Body of pancreas (tissue), 4 donors: ENCODE results near the gene CDK5RAP2. TPM values are rescaled to one million over a fixed set of nuclear protein-coding genes. Genes with fewer than 3 reads are reported as not detected.
A peak's percentile ranks its signal among the peaks of the same experiment; 100 is the strongest.

Experiments used
- ATAC-seq: fragments of 150-250 bp; one replicate; pipeline ENCODE4 v1.9.1; 2016
- DNase-seq, 4 donors: peaks; one replicate each; pipeline ENCODE4 v3.0.0-alpha.2; 2019
- H3K27ac ChIP-seq, 4 donors: fragments of 200-600 bp; sonication (generic); 1 replicate in 3 of 4; 2 replicates in 1 of 4; pipeline versions ENCODE4 v1.5.1 to v1.6.1; 2016 to 2019; ENCODE audit warnings: mild to moderate bottlenecking in 1 of 4, mixed read lengths in 1 of 4, moderate library complexity in 1 of 4
- H3K27me3 ChIP-seq, 2 donors: fragments of 200-600 bp; sonication (generic); one replicate each; pipeline ENCODE4 v1.6.0; 2016; ENCODE audit warnings: mild to moderate bottlenecking in 1 of 2
- H3K36me3 ChIP-seq, 2 donors: fragments of 200-600 bp; sonication (generic); replicated peaks in 1 of 2; 2 replicates each; pipeline ENCODE4 v1.5.1; 2016; ENCODE audit warnings: low read depth in 2 of 2; ENCODE audit not compliant: insufficient read depth in 1 of 2
- H3K4me1 ChIP-seq: fragments of 200-600 bp; sonication (generic); one replicate; pipeline ENCODE4 v1.6.0; 2016
- H3K4me3 ChIP-seq, 2 donors: fragments of 200-600 bp; sonication (generic); 1 replicate in 1 of 2; 2 replicates in 1 of 2; pipeline ENCODE4 v1.5.1; 2016 to 2019
- H3K9me3 ChIP-seq, 3 donors: fragments of 200-600 bp; sonication (generic); 1 replicate in 2 of 3; 2 replicates in 1 of 3; pipeline ENCODE4 v1.5.1; 2016
- POLR2A ChIP-seq, 3 donors: fragments of 450-650 bp; IDR thresholded peaks; one replicate each; pipeline ENCODE4 v1.6.1; 2016; ENCODE audit warnings: antibody characterized with exemption in 3 of 3, mild to moderate bottlenecking in 2 of 3
- WGBS, 2 donors: methylation state at CpG; one replicate each; pipeline ENCODE4 v1.1.5; 2017; 5-methylcytosine and 5-hydroxymethylcytosine counted together
- intact Hi-C: fragments of 100-400 bp; cut with DNase I; formaldehyde crosslinking; loops from one replicate; pipeline ENCODE4 v1.15.1; 2023
- total RNA-seq, 2 donors: library from RNA; depleted of rRNA; stranded (reverse); fragments of >200 nt; gene quantifications; one replicate each; pipeline ENCODE4 v1.1.0, GENCODE V29; 2016
- TF ChIP-seq, protein P1 (sequence below), 7 experiments: fragments of 450-650 bp in 4 of 7; fragments of 200-600 bp in 3 of 7; sonication (generic) in 3 of 7; IDR thresholded peaks; one replicate each; pipeline ENCODE4 v1.5.1; 2016 to 2019; ENCODE audit warnings: antibody characterized with exemption in 7 of 7

The CDK5RAP2 gene
- total RNA-seq, 2 donors from 2014 or later, result 21.5 to 45.5 TPM

DNA sequence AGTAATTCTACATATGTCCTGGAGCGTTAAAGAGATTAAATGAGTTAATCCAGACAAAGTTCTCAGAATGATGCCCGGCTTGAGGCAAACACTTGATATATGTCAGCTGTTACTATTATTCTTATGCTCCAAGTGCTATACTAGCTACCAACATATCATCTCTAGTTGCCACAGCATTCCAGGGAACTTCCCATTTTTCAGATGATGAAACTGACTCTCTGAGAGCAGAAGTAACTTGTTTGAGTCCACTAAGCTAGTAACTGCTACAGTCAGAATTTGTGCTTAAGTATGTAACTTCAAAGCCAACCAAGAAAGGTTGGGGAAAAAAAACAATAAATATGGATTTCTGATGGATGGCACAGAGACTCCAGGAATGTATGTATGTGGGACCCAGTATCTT lies 98.1 kb downstream of the CDK5RAP2 start:
- H3K27ac ChIP-seq, result no peak overlapping the region
- intact Hi-C loops, result no loop called here
- no peak for ATAC-seq

DNA sequence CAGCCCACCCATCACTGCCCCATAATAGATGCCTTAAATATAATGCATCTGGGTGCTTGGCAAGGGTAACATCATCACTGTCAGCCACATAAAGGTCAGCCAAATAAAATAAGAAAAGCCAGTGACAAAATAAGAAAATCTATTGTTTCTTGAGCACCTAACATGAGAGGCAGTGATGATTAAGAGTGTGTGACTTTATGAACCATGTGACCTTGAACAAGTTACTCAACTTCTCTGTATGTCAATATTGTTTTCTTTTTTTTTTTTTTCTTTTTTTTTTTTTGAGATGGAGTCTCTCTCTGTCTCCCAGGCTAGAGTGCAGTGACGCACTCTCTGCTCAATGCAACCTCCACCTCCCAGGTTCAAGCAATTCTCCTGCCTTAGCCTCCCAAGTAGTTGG lies 98.7 kb downstream of the CDK5RAP2 start:
- H3K4me1 ChIP-seq, result peaks cover 26% of the 10 kb centered on the region
- intact Hi-C loops, result no loop called here
- peaks cover 0 to under 1% of the 10 kb centered on the region in 2 donors for H3K36me3 ChIP-seq

More for the DNA sequence above, 98.1 kb downstream of the CDK5RAP2 start:
- Histone ChIP-seq H3K9me3 (no peaks in the 10 kb centered on the region), H3K4me3 (no peak overlapping the region), H3K4me1 (peaks cover 30% of the 10 kb centered on the region), H3K36me3 (no peaks in the 10 kb centered on the region), H3K27me3 (no peaks in the 10 kb centered on the region)
- 86 to 95% methylated on average over 2 of the region's 2 CpGs for WGBS, 2 donors
- DNase-seq, result no peak
- no peak for TF ChIP-seq POLR2A (IDR thresholded peaks at IDR 0.05)
- TF ChIP-seq, protein P1, sequence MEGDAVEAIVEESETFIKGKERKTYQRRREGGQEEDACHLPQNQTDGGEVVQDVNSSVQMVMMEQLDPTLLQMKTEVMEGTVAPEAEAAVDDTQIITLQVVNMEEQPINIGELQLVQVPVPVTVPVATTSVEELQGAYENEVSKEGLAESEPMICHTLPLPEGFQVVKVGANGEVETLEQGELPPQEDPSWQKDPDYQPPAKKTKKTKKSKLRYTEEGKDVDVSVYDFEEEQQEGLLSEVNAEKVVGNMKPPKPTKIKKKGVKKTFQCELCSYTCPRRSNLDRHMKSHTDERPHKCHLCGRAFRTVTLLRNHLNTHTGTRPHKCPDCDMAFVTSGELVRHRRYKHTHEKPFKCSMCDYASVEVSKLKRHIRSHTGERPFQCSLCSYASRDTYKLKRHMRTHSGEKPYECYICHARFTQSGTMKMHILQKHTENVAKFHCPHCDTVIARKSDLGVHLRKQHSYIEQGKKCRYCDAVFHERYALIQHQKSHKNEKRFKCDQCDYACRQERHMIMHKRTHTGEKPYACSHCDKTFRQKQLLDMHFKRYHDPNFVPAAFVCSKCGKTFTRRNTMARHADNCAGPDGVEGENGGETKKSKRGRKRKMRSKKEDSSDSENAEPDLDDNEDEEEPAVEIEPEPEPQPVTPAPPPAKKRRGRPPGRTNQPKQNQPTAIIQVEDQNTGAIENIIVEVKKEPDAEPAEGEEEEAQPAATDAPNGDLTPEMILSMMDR (IDR thresholded peaks at IDR 0.05), result no peak

DNA sequence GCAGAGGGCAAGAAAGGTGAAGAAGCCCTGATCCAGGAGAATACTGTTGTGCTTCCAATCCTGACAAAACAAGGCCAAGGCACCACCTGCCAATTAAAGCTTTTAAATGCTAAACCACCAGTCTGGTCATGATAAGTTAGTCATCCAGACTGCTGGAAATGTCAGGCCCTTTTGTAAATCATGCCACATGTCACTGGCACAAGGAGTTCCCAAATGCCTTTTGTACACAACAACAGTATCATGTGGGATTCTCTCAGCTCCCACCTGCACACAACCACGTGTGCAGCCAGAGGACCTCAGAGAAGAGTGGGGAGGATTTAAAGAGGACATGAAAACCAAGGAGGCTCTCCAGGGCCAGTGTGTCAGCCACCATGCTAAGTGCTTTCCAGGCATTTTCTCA lies 99.3 kb downstream of the CDK5RAP2 start:
- Histone ChIP-seq H3K9me3 (no peaks in the 10 kb centered on the region), H3K4me3 (no peak overlapping the region), H3K4me1 (peaks cover 21% of the 10 kb centered on the region), H3K27ac (peak overlapping the region in 1 of 4 donors; percentile 38), H3K27me3 (no peaks in the 10 kb centered on the region), H3K36me3 (peaks cover 0 to 1% of the 10 kb centered on the region in 2 donors)
- WGBS, 2 donors, result 11 to 23% methylated on average over 1 of the region's 1 CpG
- intact Hi-C loops, result no loop called here
- ATAC-seq (no peak), DNase-seq (peak in 3 of 4 donors; percentile 16 to 25 (median 22))
- TF ChIP-seq, protein P1 (IDR thresholded peaks at IDR 0.05), result no peak
- no peak for TF ChIP-seq POLR2A (IDR thresholded peaks at IDR 0.05)

More for the DNA sequence above, 98.7 kb downstream of the CDK5RAP2 start:
- WGBS, 2 donors, result 89 to 100% methylated on average over 1 of the region's 1 CpG
- Histone ChIP-seq H3K27me3 (no peaks in the 10 kb centered on the region), H3K9me3 (no peaks in the 10 kb centered on the region), H3K4me3 (no peak overlapping the region), H3K27ac (peak overlapping the region in 1 of 4 donors; percentile 38)
- TF ChIP-seq, protein P1 (IDR thresholded peaks at IDR 0.05), result no peak
- no peak for TF ChIP-seq POLR2A (IDR thresholded peaks at IDR 0.05)
- DNase-seq (no peak), ATAC-seq (peak; percentile 44)

DNA sequence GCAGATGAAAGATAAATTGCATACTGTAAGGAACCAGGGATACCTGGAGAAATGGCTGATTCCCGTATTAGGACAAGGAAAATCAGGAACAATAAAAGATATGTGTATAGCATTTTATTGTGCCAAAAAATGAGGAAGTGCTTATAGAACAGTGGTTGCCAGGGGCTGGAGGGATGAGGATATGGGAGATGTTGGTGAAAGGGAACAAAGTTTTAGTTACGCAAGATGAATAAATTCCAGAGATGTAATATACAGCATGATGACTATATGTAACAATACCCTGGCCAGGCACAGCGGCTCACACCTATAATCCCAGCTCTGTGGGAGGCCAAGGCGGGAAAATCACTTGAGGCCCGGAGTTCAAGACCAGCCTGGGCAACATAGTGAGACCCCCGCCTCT lies 101.8 kb downstream of the CDK5RAP2 start:
- Histone ChIP-seq H3K4me1 (peaks cover 19% of the 10 kb centered on the region), H3K9me3 (no peaks in the 10 kb centered on the region), H3K36me3 (peaks cover 0 to 1% of the 10 kb centered on the region in 2 donors), H3K4me3 (no peak overlapping the region), H3K27me3 (no peaks in the 10 kb centered on the region), H3K27ac (no peak overlapping the region)
- ATAC-seq (no peak), DNase-seq (no peak)
- TF ChIP-seq, protein P1 (IDR thresholded peaks at IDR 0.05), result no peak
- no peak for TF ChIP-seq POLR2A (IDR thresholded peaks at IDR 0.05)
- intact Hi-C loops, result no loop called here
- 86 to 87% methylated on average over 6 of the region's 6 CpGs for WGBS, 2 donors

DNA sequence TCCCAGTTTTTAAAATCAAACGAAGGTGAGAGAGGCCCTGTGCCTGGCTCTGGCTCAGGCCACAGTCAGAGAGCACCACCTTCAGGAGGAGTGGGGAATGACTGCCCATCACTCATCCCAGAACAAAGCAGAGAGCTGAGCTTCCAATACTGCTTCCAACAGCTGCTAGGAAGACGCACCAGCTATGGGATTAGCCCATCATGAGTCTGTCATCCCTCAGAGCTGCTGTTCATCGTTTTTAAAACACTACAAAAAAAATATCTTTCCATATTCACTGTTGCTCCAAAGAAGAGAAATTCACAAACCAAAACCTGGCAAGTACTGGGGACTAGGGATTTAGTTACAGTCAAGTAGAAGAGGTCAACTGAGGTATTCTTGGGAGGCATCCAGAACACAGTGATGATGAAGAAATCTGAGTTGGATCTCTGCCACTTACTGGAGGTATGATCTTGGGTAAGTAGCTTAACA lies 102.4 kb downstream of the CDK5RAP2 start:
- no peak overlapping the region for H3K27ac ChIP-seq

More for the DNA sequence above, 102.4 kb downstream of the CDK5RAP2 start:
- TF ChIP-seq, protein P1 (IDR thresholded peaks at IDR 0.05), result peak; percentile 53 to 84 (median 73)
- no peak for TF ChIP-seq POLR2A (IDR thresholded peaks at IDR 0.05)
- Histone ChIP-seq H3K4me1 (peaks cover 19% of the 10 kb centered on the region), H3K27me3 (no peaks in the 10 kb centered on the region), H3K9me3 (no peaks in the 10 kb centered on the region), H3K36me3 (peaks cover 0 to 1% of the 10 kb centered on the region in 2 donors), H3K4me3 (no peak overlapping the region)
- intact Hi-C loops, result no loop called here
- DNase-seq (peak; percentile 48 to 57 (median 56)), ATAC-seq (peak; percentile 66)
- 18 to 29% methylated on average over 3 of the region's 3 CpGs for WGBS, 2 donors
